ENCODE data around the gene CDK10. TPM values are rescaled to one million over a fixed set of nuclear protein-coding genes. Genes with fewer than 3 reads are reported as not detected.

The CDK10 gene
- total and polyA plus RNA-seq, 10 of the 15 experiments (the other 5 are each of a cell fraction or from before 2014, with no cell fraction given) = 1.5 to 58.7 (median 36.0) TPM

GRCh38 chr16:89737341-89738071, 51.0 kb downstream of the CDK10 start:
- Histone ChIP-seq H3K79me2 (ENCODE audit: control insufficient read depth, insufficient read depth, low read length) (no peaks in the 10 kb centered on the region), H3K4me3 (no peak overlapping the region), H3K4me1 (ENCODE audit: control insufficient read depth, insufficient read depth, low read length) (peaks cover 3% of the 10 kb centered on the region; the same call in 1 of the 2 replicates), H2AFZ (ENCODE audit: control insufficient read depth, low read depth, low read length) (no peak overlapping the region), H3K4me2 (ENCODE audit: control insufficient read depth, insufficient read depth) (no peak overlapping the region), H4K20me1 (ENCODE audit: control insufficient read depth, insufficient read depth) (no peaks in the 10 kb centered on the region), H3K27me3 (replicated peaks in 1 of 2; ENCODE audit: control insufficient read depth in 2 of 2, insufficient read depth in 2 of 2, low read length in 1 of 2) (no peaks in the 10 kb centered on the region), H3K36me3 (ENCODE audit: control insufficient read depth in 2 of 2, insufficient read depth in 2 of 2, low read length in 1 of 2) (peaks cover 40% of the 10 kb centered on the region in 2 experiments), H3K9ac (ENCODE audit: control insufficient read depth, insufficient read depth, low read length) (no peak overlapping the region), H3K27ac (ENCODE audit: control insufficient read depth, insufficient read depth) (no peak overlapping the region), H3K9me3 (replicated peaks; ENCODE audit: control insufficient read depth, insufficient read depth, low read length) (no peaks in the 10 kb centered on the region; the same call in 2 of the 3 replicates)
- BruUV-seq (replicated peaks) = no TSS peak
- ChIA-PET POLR2A (interaction anchor here (0.5 to 0.6 kb wide), 2 partner anchors 135 to 476 kb away, joined by 3 to 4 read pairs; no protein-coding TSS in a partner anchor), CTCF (interaction anchor here (1.4 kb wide), 1 partner anchor 122 kb away, joined by 3 read pairs; no protein-coding TSS in a partner anchor), RAD21 (ENCODE audit: unreplicated experiment) (no interaction called here), SMC1A (ENCODE audit: uncharacterized antibody, unreplicated experiment) (no interaction called here)
- ATAC-seq (peak; percentile 9; the same call in 2 of the 3 replicates), DNase-seq (ENCODE audit: low read depth, low spot score) (no peak), FAIRE-seq (no peak)
- in situ Hi-C loops (cut with MboI) (no loop called here), intact Hi-C loops (cut with micrococcal nuclease; ENCODE audit: unreplicated experiment) (no loop called here)
- TF ChIP-seq RB1 (IDR thresholded peaks at IDR 0.05; ENCODE audit: borderline replicate concordance) (no peak), RAD51 (IDR thresholded peaks at IDR 0.05) (no peak), EZH2 (IDR thresholded peaks at IDR 0.05; ENCODE audit: borderline replicate concordance, control insufficient read depth, low read depth, low read length) (no peak), RUNX3 (IDR thresholded peaks at IDR 0.05; ENCODE audit: low read length) (peak; percentile 78), JUND (IDR thresholded peaks at IDR 0.05; ENCODE audit: low read depth, low read length) (no peak)
- 83% methylated on average over 20 of the region's 20 CpGs for WGBS (ENCODE audit: insufficient coverage, insufficient replicate concordance, low lambda C conversion rate, missing lambda C conversion rate)

- intact Hi-C loops (cut with micrococcal nuclease; ENCODE audit: unreplicated experiment) (no loop called here), in situ Hi-C loops (cut with MboI) (no loop called here)
- H3K9ac ChIP-seq (ENCODE audit: control insufficient read depth, insufficient read depth, low read length) = no peak overlapping the region
- H3K4me3 ChIP-seq = no peak overlapping the region
- FAIRE-seq = no peak
- H3K9me3 ChIP-seq (replicated peaks; ENCODE audit: control insufficient read depth, insufficient read depth, low read length) = no peaks in the 10 kb centered on the region; the same call in 2 of the 3 replicates
- peaks cover 3% of the 10 kb centered on the region; the same call in 1 of the 2 replicates for H3K4me1 ChIP-seq (ENCODE audit: control insufficient read depth, insufficient read depth, low read length)
- CTCF ChIA-PET = interaction anchor here (1.1 to 1.4 kb wide), 2 partner anchors 32 to 122 kb away, joined by 3 read pairs; no protein-coding TSS in a partner anchor
- H3K79me2 ChIP-seq (ENCODE audit: control insufficient read depth, insufficient read depth, low read length) = no peaks in the 10 kb centered on the region
- 91% methylated on average over 14 of the region's 14 CpGs for WGBS (ENCODE audit: insufficient coverage, insufficient replicate concordance, low lambda C conversion rate, missing lambda C conversion rate)
- TF ChIP-seq PRDM15 (CRISPR knock-in tag; IDR thresholded peaks at IDR 0.05) (no peak), BACH1 (IDR thresholded peaks at IDR 0.05; ENCODE audit: borderline replicate concordance) (no peak), POLR2A (IDR thresholded peaks at IDR 0.05; ENCODE audit: low read depth, low read length) (peak; percentile 33; the same call in 1 of the 2 replicates), PAX8 (IDR thresholded peaks at IDR 0.05) (no peak), ZNF217 (IDR thresholded peaks at IDR 0.05) (no peak), EED (IDR thresholded peaks at IDR 0.05; ENCODE audit: low read depth) (no peak), CBX5 (IDR thresholded peaks at IDR 0.05; ENCODE audit: low read depth) (no peak), TCF3 (IDR thresholded peaks at IDR 0.05; ENCODE audit: borderline replicate concordance, insufficient read depth, low read depth, low read length) (0 out of 2 replicates have a peak, but pooled peaks have one; percentile 17), NFYB (IDR thresholded peaks at IDR 0.05; ENCODE audit: insufficient read depth, low read depth, low read length) (no peak)
- H3K36me3 ChIP-seq (ENCODE audit: control insufficient read depth in 2 of 2, insufficient read depth in 2 of 2, low read length in 1 of 2) = peaks cover 43 to 44% of the 10 kb centered on the region in 2 experiments
- H3K4me2 ChIP-seq (ENCODE audit: control insufficient read depth, insufficient read depth) = no peak overlapping the region
- H3K27ac ChIP-seq (ENCODE audit: control insufficient read depth, insufficient read depth) = no peak overlapping the region
- DNase-seq (ENCODE audit: low read depth, low spot score) = no peak
- SMC1A ChIA-PET (ENCODE audit: uncharacterized antibody, unreplicated experiment) = no interaction called here
- POLR2A ChIA-PET = no interaction called here
- H4K20me1 ChIP-seq (ENCODE audit: control insufficient read depth, insufficient read depth) = no peaks in the 10 kb centered on the region
- no peak for ATAC-seq
- no peak overlapping the region for H2AFZ ChIP-seq (ENCODE audit: control insufficient read depth, low read depth, low read length)
- no TSS peak for BruUV-seq (replicated peaks)
- no peaks in the 10 kb centered on the region for H3K27me3 ChIP-seq (replicated peaks in 1 of 2; ENCODE audit: control insufficient read depth in 2 of 2, insufficient read depth in 2 of 2, low read length in 1 of 2)
- RAD21 ChIA-PET (ENCODE audit: unreplicated experiment) = no interaction called here
These were observed 51.5 kb downstream of the CDK10 start for GRCh38 chr16:89738072-89738377.
